DMS114 treated with DMSO at 0.1 percent for 48 hours (cell line): ENCODE measurements around the gene PMEPA1.

Experiments
- DNase-seq: peaks from one replicate; lab custom pipeline; 2025; ENCODE audit not compliant: unreplicated experiment; lab: John Stamatoyannopoulos, UW

Gene PMEPA1

GRCh38 chr20:57695012-57695411 is 14.8 kb downstream of the PMEPA1 start:
- DNase-seq: no peak

- DNase-seq: no peak
Observed at GRCh38 chr20:57694481-57694880, 15.3 kb downstream of the PMEPA1 start.

GRCh38 chr20:57693670-57694329 is 16.0 kb downstream of the PMEPA1 start:
- no peak for DNase-seq

GRCh38 chr20:57693002-57693582 is 16.7 kb downstream of the PMEPA1 start:
- DNase-seq: no peak

DNA sequence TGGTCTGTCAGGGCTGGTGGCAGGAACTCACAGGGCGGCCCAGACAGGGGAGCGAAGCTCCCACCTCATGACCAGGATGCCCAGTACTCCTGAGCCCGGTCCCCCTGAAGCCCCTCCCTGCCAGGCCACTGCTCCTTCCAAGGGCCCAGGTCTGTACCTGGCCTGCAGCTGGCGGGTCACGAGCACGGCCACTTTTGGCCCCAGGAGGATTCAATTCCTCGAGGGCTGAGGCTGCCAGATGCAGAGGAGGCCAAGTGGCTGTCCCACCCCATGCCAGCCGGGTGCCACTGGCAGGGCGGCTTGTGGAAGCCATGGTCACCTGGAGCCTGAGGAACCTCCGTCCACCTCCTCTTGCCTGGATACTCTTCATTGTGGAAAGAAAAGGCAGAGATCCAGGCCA is 17.4 kb downstream of the PMEPA1 start:
- DNase-seq: no peak

DNA sequence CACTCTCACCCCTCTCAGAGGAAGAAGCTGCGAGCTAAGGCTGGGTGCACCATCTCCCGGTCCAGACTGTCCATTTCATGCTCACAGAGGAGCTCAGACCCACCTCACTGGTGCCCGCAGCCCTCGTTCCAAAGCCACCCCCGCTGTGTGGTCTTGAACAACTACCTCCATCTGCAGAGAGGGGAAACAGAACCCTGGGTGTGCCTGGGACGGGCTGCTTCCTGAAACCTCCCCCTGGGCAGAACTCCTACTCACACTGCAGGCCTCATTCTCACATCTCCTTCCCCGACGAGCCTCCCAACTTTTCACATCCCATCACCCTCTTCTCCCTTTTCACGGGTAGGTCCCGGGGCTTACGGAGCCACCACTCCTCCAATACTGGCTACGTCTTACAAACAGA is 18.1 kb downstream of the PMEPA1 start:
- DNase-seq: no peak

- DNase-seq: no peak
Observed at GRCh38 chr20:57690525-57690924, 19.3 kb downstream of the PMEPA1 start.

GRCh38 chr20:57689745-57690481 is 19.9 kb downstream of the PMEPA1 start:
- DNase-seq: no peak

DNA sequence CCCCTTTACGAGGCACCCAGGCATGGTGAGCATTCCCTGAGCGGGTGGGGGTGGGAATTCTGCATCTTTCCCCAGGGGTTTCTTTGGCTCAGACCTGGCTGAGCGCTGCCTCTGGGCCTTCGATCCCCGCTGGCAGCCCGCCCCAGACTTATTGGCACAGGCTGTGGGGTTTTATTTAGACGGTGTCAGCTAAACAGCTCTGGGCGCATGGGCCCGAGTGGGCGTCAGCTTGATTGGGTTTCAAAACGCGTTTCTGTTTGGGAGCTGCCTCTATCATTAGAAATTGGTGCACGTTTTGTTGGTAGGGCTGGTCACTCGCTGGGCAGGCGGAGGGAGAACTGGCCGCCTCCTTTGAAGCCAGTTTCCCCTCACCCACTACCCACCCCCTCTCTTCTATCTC is 21.0 kb downstream of the PMEPA1 start:
- DNase-seq: no peak

GRCh38 chr20:57688295-57688694 is 21.5 kb downstream of the PMEPA1 start:
- no peak for DNase-seq

DNA sequence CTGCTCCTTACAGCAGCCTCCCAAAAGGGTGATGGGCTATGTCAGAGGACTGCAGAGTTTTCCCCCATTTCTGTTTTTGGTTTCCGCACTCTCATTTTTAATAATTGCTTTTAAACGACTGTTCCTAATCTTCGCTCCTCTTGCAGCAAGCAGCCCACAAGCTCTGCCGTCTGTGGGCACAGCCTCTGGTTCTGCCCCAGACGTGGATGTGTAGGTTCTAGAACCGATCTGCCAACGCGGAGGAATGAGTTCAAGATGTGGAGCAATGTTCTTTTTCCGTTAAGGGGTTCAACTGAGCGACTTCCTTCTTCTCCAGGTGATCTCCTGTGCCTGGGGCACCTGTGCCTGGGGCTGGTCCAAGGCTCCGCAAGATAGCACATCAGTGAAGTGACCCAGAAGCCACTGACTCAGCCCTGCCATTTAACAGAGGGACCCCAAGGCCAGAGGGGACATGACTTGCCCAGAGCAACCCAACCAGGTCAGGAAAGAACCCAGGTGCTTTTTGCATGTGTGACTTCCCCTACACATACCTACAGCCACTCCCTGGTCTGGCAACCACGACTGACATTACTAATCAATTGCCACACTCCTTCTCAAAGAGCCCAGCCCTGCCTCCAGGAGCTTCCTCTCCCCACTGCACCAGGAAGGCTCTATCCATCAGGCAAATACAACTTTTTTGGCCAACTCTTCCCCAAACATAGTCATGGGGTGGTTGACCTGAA is 22.7 kb downstream of the PMEPA1 start:
- DNase-seq: no peak

- DNase-seq: no peak
Observed at GRCh38 chr20:57685146-57685758, 24.6 kb downstream of the PMEPA1 start.

DNA sequence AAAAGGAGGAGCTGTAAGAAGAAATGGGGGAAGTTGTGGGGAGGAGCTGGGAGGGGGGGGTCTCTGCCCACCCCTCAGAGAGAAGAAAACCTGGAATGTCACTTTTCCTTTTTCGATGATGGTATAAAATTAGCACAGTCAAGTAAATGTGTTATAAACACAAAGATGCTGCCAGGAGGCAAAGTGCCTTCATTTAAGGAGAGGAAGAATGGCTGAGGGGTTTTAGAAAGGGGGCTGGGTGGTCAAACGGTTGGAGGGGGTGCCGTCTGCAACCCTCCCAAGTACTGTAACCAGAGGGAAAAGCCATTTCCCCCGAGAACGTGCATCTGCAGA is 25.0 kb downstream of the PMEPA1 start:
- no peak for DNase-seq

DNA sequence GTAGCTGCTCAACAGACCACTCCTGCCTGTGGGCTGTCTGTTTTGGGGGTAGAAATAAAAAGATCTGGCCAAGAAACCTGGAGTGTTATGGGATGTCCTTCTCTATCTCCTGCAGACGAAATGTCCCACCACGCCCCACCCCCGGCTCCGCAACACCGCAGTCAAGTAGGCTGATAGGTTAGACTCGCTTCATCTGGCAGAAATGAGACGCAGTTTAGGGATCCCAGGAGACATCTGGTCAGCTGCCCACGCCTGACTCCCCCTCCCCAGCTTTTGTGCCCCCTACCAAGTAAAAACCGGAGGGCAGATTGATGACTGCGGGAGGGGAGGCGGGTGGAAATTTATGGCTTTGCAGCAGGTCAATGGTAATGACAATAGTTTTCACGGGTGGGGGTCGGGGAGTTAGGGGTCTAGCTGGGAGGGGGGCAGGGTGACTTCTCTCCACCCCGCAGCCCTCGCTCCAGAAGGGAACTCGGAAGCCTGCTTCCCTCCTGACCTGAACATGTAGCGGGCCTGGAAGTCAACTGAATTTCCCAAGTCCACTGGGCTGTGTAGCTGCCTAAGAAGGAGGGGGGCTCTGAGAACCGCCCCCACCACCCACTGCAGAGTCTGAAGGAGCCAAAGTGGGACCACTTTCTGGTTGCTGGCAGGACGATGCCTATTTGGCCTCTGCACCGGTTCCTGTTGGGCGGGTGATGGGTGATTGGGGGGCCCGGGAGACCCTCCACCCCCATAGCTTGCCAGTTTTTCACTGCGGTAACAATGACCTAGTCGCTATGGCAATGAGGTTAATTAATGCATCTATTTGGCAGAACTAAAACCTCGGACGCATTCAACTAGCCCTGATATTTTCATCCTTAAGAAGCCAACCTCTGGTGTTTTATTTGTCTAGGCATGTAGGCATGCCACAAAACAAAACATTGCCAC is 25.7 kb downstream of the PMEPA1 start:
- DNase-seq: no peak

- DNase-seq: no peak
Observed at GRCh38 chr20:57683287-57683686, 26.5 kb downstream of the PMEPA1 start.

GRCh38 chr20:57682184-57683101 is 27.4 kb downstream of the PMEPA1 start:
- DNase-seq: no peak

GRCh38 chr20:57680934-57681914 is 28.6 kb downstream of the PMEPA1 start:
- no peak for DNase-seq

GRCh38 chr20:57680131-57680716 is 29.6 kb downstream of the PMEPA1 start:
- no peak for DNase-seq
